Endothelial cell of umbilical vein (primary cell): Measurements from ENCODE around the gene PRUNE1. TPM values are rescaled to one million over a fixed set of nuclear protein-coding genes. Genes with fewer than 3 reads are reported as not detected.

Source experiments
- BruUV-seq: library from RNA; stranded (reverse); fragments of 400-500 nt; replicated peaks from 2 replicates; lab custom pipeline; 2021; lab: Mats Ljungman, UMichigan
- CTCF ChIA-PET: fragments of 300-600, 350-600 bp; sonication (Branson Sonifier 250); formaldehyde crosslinking; loops from one replicate; lab custom pipeline; 2021; ENCODE audit warnings: antibody characterized with exemption, inconsistent platforms; lab: Charles Lee
- POLR2A ChIA-PET: fragments of 300-600, 350-600 bp; sonication (Branson Sonifier 250); formaldehyde crosslinking; loops from one replicate; lab custom pipeline; 2021; ENCODE audit warnings: antibody characterized with exemption, inconsistent platforms; lab: Charles Lee
- DNase-seq: peaks from one replicate; pipeline ENCODE4 v3.0.0-alpha.2; 2011; ENCODE audit warnings: low read depth, low spot score
- FAIRE-seq: peaks from 2 replicates; lab custom pipeline; 2011; peaks lifted over from hg19 to GRCh38; lab: Jason Lieb, UNC
- H2AFZ ChIP-seq: 2 replicates; pipeline ENCODE4 v1.6.0; 2012; ENCODE audit warnings: low read depth, low read length, control low read depth, inconsistent platforms
- H3K27ac ChIP-seq: 2 replicates; pipeline ENCODE4 v1.5.1; 2011; ENCODE audit warnings: low read depth, mild to moderate bottlenecking, control low read depth, low read length, moderate library complexity; ENCODE audit not compliant: insufficient read depth
- H3K27me3 ChIP-seq, 2 experiments: 2 replicates each; pipeline versions ENCODE4 v1.6.0 to v1.6.1; 2011; ENCODE audit warnings: low read length in 2 of 2, mixed read lengths in 1 of 2; ENCODE audit not compliant: control insufficient read depth in 2 of 2, insufficient read depth in 2 of 2
- H3K36me3 ChIP-seq, 2 experiments: 2 replicates in 1 of 2; 3 replicates in 1 of 2; pipeline ENCODE4 v1.5.1; 2011; ENCODE audit warnings: low read length in 2 of 2, mild to moderate bottlenecking in 1 of 2, moderate library complexity in 1 of 2; ENCODE audit not compliant: control insufficient read depth in 2 of 2, insufficient read depth in 2 of 2; ENCODE audit errors: extremely low read depth in 1 of 2
- H3K4me1 ChIP-seq: 3 replicates; pipeline ENCODE4 v1.5.1; 2011; ENCODE audit warnings: mild to moderate bottlenecking, low read length; ENCODE audit not compliant: control insufficient read depth, insufficient read depth; ENCODE audit errors: extremely low read depth
- H3K4me2 ChIP-seq: 2 replicates; pipeline ENCODE4 v1.6.1; 2011; ENCODE audit warnings: low read length, control low read depth, mixed read lengths; ENCODE audit not compliant: insufficient read depth
- H3K4me3 ChIP-seq, 3 experiments: fragments of 200-600 bp in 1 of 3; sonication (generic), shearing (Covaris generic) in 1 of 3; replicated peaks in 1 of 3; 2 replicates each; pipeline ENCODE4 v1.5.1; 2011 to 2016; ENCODE audit warnings: control low read depth in 3 of 3, low read length in 3 of 3, mild to moderate bottlenecking in 2 of 3, inconsistent platforms in 1 of 3, low read depth in 1 of 3, moderate library complexity in 1 of 3; ENCODE audit not compliant: insufficient read depth in 1 of 3
- H3K79me2 ChIP-seq: 2 replicates; pipeline ENCODE4 v1.6.0; 2012; ENCODE audit warnings: low read length, inconsistent platforms; ENCODE audit not compliant: control insufficient read depth, insufficient read depth
- H3K9ac ChIP-seq: replicated peaks from 2 replicates; pipeline ENCODE3; 2011; ENCODE audit warnings: low read length, control low read depth; ENCODE audit not compliant: insufficient read depth; ENCODE audit errors: extremely low read depth
- H3K9me1 ChIP-seq: replicated peaks from 3 replicates; pipeline ENCODE4 v1.6.0; 2011; ENCODE audit warnings: mild to moderate bottlenecking, low read length; ENCODE audit not compliant: control insufficient read depth, insufficient read depth; ENCODE audit errors: extremely low read depth
- H3K9me3 ChIP-seq: replicated peaks from 2 replicates; pipeline ENCODE4 v1.5.1; 2012; ENCODE audit warnings: low read length, inconsistent platforms; ENCODE audit not compliant: control insufficient read depth, insufficient read depth
- H4K20me1 ChIP-seq: replicated peaks from 2 replicates; pipeline ENCODE3; 2011; ENCODE audit warnings: mild to moderate bottlenecking, low read length; ENCODE audit not compliant: control insufficient read depth, insufficient read depth; ENCODE audit errors: extremely low read depth
- CTCF ChIP-seq, 2 donors: IDR thresholded peaks; 1 replicate in 1 of 2; 2 replicates in 1 of 2; pipeline ENCODE4 v1.5.1; 2011; ENCODE audit warnings: low read length in 2 of 2, mild to moderate bottlenecking in 2 of 2, moderate library complexity in 2 of 2, control low read depth in 1 of 2, inconsistent platforms in 1 of 2, low read depth in 1 of 2; ENCODE audit not compliant: insufficient read depth in 1 of 2; ENCODE audit errors: extremely low read depth in 1 of 2
- EZH2 ChIP-seq: IDR thresholded peaks from 2 replicates; pipeline ENCODE4 v1.6.1; 2012; ENCODE audit warnings: borderline replicate concordance, low read depth, mild to moderate bottlenecking, moderate library complexity, low read length, inconsistent platforms; ENCODE audit not compliant: severe bottlenecking
- FOS ChIP-seq: IDR thresholded peaks from 2 replicates; pipeline ENCODE4 v1.6.1; 2011; ENCODE audit warnings: mild to moderate bottlenecking, low read length, moderate library complexity, borderline replicate concordance; ENCODE audit not compliant: insufficient read depth
- GATA2 ChIP-seq: IDR thresholded peaks from 2 replicates; pipeline ENCODE4 v1.7.0; 2011; ENCODE audit warnings: low read depth, mild to moderate bottlenecking, moderate library complexity, mixed read lengths, low read length; ENCODE audit not compliant: insufficient read length, insufficient read depth
- JUN ChIP-seq: IDR thresholded peaks from 2 replicates; pipeline ENCODE4 v1.6.1; 2011; ENCODE audit warnings: borderline replicate concordance, low read depth; ENCODE audit not compliant: insufficient read length, insufficient read depth
- MAX ChIP-seq: IDR thresholded peaks from 2 replicates; pipeline ENCODE4 v1.6.1; 2011; ENCODE audit not compliant: insufficient read depth, insufficient read length
- MYC ChIP-seq: IDR thresholded peaks from one replicate; pipeline ENCODE4 v1.6.1; 2011; ENCODE audit warnings: mild to moderate bottlenecking, low read depth, low read length
- POLR2A ChIP-seq: IDR thresholded peaks from 2 replicates; pipeline ENCODE4 v1.6.1; 2012; ENCODE audit warnings: low read depth, mild to moderate bottlenecking, control low read depth, low read length
- POLR2AphosphoS5 ChIP-seq: IDR thresholded peaks from 2 replicates; pipeline ENCODE4 v1.6.1; 2012; ENCODE audit warnings: low read depth, mild to moderate bottlenecking, control low read depth, low read length, moderate library complexity; ENCODE audit not compliant: insufficient read depth
- dilution Hi-C: fragments of 300-500 bp; cut with MboI; formaldehyde crosslinking; loops from one replicate; pipeline ENCODE4 v1.15.0; 2019; ENCODE audit warnings: low sequenced_read_pairs; ENCODE audit not compliant: extremely low pct_ligation_motif_present
- intact Hi-C: fragments of 100-400 bp; cut with micrococcal nuclease; formaldehyde crosslinking; loops from one replicate; pipeline ENCODE4 v1.10.0; 2022
- polyA plus RNA-seq, 4 experiments: library from polyadenylated mRNA; depleted of rRNA in 3 of 4; stranded (reverse) in 3 of 4; unstranded in 1 of 4; fragments of >200 nt; gene quantifications; 2 replicates each; pipeline versions ENCODE4 v1.2.1 to v1.2.3, GENCODE V29; 2011 to 2012; ENCODE audit warnings: missing spikeins in 1 of 4
- total RNA-seq: library from RNA; stranded (reverse); gene quantifications from 2 replicates; pipeline ENCODE4 v1.2.3, GENCODE V29; 2021

Gene PRUNE1
- total and polyA plus RNA-seq, 2 donors (not counting 3 experiments of a cell fraction or from before 2014, with no cell fraction given): 8.6 to 17.5 TPM

- H2AFZ ChIP-seq: peak overlapping the region; percentile 68
- H3K27me3 ChIP-seq: no peaks in the 10 kb centered on the region
- no peaks in the 10 kb centered on the region for H3K79me2 ChIP-seq
- H3K9me3 ChIP-seq: no peaks in the 10 kb centered on the region
- H3K36me3 ChIP-seq: no peaks in the 10 kb centered on the region
- dilution Hi-C loops: no loop called here
- H4K20me1 ChIP-seq: no peaks in the 10 kb centered on the region
- ChIA-PET CTCF (interaction anchor here (0.7 to 1.5 kb wide), 3 partner anchors 13 to 91 kb away, joined by 3 to 4 read pairs (median 3); no protein-coding TSS in a partner anchor), POLR2A (no interaction called here)
- peak overlapping the region; percentile 28 for H3K4me2 ChIP-seq
- H3K4me1 ChIP-seq: peaks cover 28% of the 10 kb centered on the region
- H3K27ac ChIP-seq: no peak overlapping the region
- DNase-seq: no peak
- FAIRE-seq: no peak
- H3K9me1 ChIP-seq: no peaks in the 10 kb centered on the region
- TF ChIP-seq POLR2A (no peak), CTCF (IDR thresholded peaks at IDR 0.05; ENCODE audit: extremely low read depth in 1 of 2, insufficient read depth in 1 of 2, low read depth in 1 of 2, low read length in 2 of 2) (no peak), EZH2 (no peak), POLR2AphosphoS5 (no peak), FOS (no peak), GATA2 (no peak), MYC (no peak), MAX (no peak), JUN (no peak)
- H3K9ac ChIP-seq: peak overlapping the region; percentile 55
- BruUV-seq: no TSS peak
- peak overlapping the region; percentile 7 to 82 (median 52) for H3K4me3 ChIP-seq
- intact Hi-C loops: loop anchor here (2.0 kb wide), 1 partner anchor 50 kb away; the partner anchor contains the start of gene CDC42SE1
Observed at GRCh38 chr1:151009206-151009587, 948 bp downstream of the PRUNE1 start.
